Prostate gland (tissue), 2 donors: ENCODE results near the gene SCMH1. TPM values are rescaled to one million over a fixed set of nuclear protein-coding genes. Genes with fewer than 3 reads are reported as not detected.

ENCODE experiments used
- DNase-seq: peaks from one replicate; pipeline ENCODE4 v3.0.0-alpha.2; 2019; ENCODE audit warnings: low spot score
- H3K27ac ChIP-seq, 2 donors: fragments of 200-600 bp; sonication (generic); 2 replicates each; pipeline ENCODE4 v1.5.1; 2017 to 2019
- H3K27me3 ChIP-seq: fragments of 200-600 bp; sonication (generic); replicated peaks from 2 replicates; pipeline ENCODE4 v1.5.1; 2019; ENCODE audit not compliant: insufficient read depth
- H3K36me3 ChIP-seq, 2 donors: fragments of 200-600 bp; sonication (generic); 1 replicate in 1 of 2; 2 replicates in 1 of 2; pipeline versions ENCODE4 v1.5.1 to v1.8.1; 2017 to 2019
- H3K4me1 ChIP-seq: fragments of 200-600 bp; sonication (generic); replicated peaks from 2 replicates; pipeline ENCODE4 v1.5.1; 2019
- H3K4me3 ChIP-seq, 2 donors: fragments of 200-600 bp; sonication (generic); 2 replicates each; pipeline ENCODE4 v1.5.1; 2017 to 2019
- H3K9me3 ChIP-seq: fragments of 200-600 bp; sonication (generic); 2 replicates; pipeline ENCODE4 v1.5.1; 2017
- POLR2A ChIP-seq: fragments of 450-650 bp; IDR thresholded peaks from one replicate; pipeline ENCODE4 v1.6.1; 2016; ENCODE audit warnings: antibody characterized with exemption, mild to moderate bottlenecking
- POLR2AphosphoS5 ChIP-seq: sonication (generic); formaldehyde crosslinking; IDR thresholded peaks from one replicate; pipeline ENCODE4 v1.6.1; 2017; ENCODE audit warnings: antibody characterized with exemption
- WGBS: methylation state at CpG from one replicate; pipeline ENCODE4 v1.1.5; 2018; 5-methylcytosine and 5-hydroxymethylcytosine counted together
- intact Hi-C: fragments of 100-400 bp; cut with DNase I; formaldehyde crosslinking; loops from one replicate; pipeline ENCODE4 v1.14.2; 2022
- total RNA-seq, 2 donors: library from RNA; depleted of rRNA; stranded (reverse); fragments of >200 nt; gene quantifications; one replicate each; pipeline ENCODE4 v1.1.0, GENCODE V29; 2016
- TF ChIP-seq, protein P1 (sequence below), 4 experiments: fragments of 200-600 bp in 2 of 4; fragments of 450-650 bp in 2 of 4; sonication (generic) in 2 of 4; IDR thresholded peaks; 1 replicate in 3 of 4; 2 replicates in 1 of 4; pipeline ENCODE4 v1.5.1; 2016 to 2019; ENCODE audit warnings: antibody characterized with exemption in 4 of 4, mild to moderate bottlenecking in 2 of 4, moderate library complexity in 2 of 4

The SCMH1 gene
- total RNA-seq, 2 donors from 2014 or later, result 49.0 to 62.7 TPM

DNA sequence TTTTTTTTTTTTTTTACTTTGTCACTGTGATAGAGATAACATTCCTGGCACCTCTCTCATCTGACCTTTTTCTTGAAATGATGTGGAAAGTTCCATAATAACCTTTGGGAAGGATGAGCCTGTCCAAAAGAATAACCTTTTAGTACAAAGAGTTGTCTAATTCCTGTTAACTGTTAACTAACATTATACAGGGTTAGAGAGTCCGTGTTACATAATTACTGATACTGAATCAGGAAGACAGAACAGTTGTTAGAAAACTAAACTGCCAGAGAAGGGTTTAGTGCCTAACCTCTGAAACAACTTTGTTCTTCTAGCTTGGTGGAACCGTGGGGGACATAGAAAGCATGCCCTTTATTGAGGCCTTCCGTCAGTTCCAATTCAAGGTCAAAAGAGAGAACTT lies 253.8 kb downstream of the SCMH1 start:
- no peak for DNase-seq
- Histone ChIP-seq H3K9me3 (no peaks in the 10 kb centered on the region), H3K27ac (peak overlapping the region; percentile 3), H3K36me3 (peaks cover 0 to 5% of the 10 kb centered on the region in 2 donors), H3K4me1 (no peaks in the 10 kb centered on the region), H3K27me3 (no peaks in the 10 kb centered on the region), H3K4me3 (no peak overlapping the region)
- TF ChIP-seq, protein P1, sequence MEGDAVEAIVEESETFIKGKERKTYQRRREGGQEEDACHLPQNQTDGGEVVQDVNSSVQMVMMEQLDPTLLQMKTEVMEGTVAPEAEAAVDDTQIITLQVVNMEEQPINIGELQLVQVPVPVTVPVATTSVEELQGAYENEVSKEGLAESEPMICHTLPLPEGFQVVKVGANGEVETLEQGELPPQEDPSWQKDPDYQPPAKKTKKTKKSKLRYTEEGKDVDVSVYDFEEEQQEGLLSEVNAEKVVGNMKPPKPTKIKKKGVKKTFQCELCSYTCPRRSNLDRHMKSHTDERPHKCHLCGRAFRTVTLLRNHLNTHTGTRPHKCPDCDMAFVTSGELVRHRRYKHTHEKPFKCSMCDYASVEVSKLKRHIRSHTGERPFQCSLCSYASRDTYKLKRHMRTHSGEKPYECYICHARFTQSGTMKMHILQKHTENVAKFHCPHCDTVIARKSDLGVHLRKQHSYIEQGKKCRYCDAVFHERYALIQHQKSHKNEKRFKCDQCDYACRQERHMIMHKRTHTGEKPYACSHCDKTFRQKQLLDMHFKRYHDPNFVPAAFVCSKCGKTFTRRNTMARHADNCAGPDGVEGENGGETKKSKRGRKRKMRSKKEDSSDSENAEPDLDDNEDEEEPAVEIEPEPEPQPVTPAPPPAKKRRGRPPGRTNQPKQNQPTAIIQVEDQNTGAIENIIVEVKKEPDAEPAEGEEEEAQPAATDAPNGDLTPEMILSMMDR (IDR thresholded peaks at IDR 0.05), result no peak
- TF ChIP-seq POLR2A, result no peak
- WGBS, result 72% methylated on average over 3 of the region's 3 CpGs
- intact Hi-C loops, result no loop called here

DNA sequence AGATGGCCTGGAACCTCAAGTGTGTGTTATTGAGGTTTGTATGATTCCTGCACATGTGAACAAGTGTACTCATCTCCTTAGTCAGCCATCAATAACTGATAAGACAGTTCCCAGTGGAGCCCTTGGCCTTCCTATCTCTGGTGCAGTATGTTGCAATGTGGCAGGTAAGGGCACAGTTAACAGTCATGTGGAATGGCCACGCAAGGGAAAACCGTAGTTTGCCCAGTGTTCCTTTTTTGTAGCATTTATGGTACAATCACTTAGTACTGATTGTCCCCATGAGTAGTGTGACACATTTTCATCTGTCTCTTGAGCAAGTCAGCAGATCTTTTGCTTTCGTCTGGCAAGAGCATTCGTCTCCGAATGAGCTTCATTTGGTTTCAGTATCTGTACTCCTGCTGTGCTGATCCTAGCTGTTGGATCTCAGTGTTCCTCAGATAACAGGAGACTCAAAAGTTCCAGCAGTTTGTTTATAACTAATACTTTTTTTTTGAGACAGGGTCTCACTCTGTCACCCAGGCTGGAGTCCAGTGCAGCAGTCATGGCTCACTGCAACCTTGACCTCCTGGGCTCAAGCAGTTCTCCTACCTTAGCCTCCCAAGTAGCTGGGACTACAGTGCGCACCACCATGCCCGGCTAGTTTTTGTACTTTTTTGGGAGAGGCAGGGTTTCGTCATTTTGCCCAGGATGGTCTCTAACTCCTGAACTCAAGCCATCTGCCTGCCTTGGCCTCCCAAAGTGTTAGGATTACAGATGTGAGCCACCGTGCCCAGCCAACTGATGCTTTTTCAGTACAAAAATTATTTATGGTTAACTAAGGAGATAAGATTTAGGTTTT lies 254.4 kb downstream of the SCMH1 start:
- intact Hi-C loops, result no loop called here
- 62% methylated on average over 9 of the region's 9 CpGs for WGBS
- H3K27me3 ChIP-seq, result no peaks in the 10 kb centered on the region
- H3K4me1 ChIP-seq, result no peaks in the 10 kb centered on the region
- no peak overlapping the region for H3K4me3 ChIP-seq
- TF ChIP-seq, protein P1 (IDR thresholded peaks at IDR 0.05), result no peak
- TF ChIP-seq POLR2AphosphoS5, result no peak
- no peak for TF ChIP-seq POLR2A
- no peaks in the 10 kb centered on the region for H3K9me3 ChIP-seq
- no peak for DNase-seq
- H3K27ac ChIP-seq, result peak overlapping the region; percentile 15 to 16
- peaks cover 0 to 5% of the 10 kb centered on the region in 2 donors for H3K36me3 ChIP-seq

DNA sequence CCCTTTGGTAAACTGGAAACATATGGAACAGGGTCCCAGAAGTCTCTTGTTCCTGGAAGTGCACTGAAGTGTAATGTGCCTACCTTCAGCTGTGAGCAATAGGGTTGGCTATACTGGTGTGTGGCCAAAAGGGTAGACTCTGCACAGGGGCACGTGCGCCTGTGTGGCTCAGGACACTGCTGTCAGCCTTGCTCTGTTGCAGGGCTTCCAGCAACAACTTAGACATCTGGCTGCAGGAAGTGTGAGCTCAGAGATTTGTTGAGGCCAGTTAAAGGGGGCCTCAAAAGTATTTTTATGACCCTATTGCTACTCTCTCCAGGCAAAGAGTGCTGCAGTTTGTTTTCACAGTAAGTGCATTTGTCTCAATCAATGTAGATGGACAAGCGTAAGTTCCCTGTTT lies 255.2 kb downstream of the SCMH1 start:
- TF ChIP-seq POLR2A, result no peak
- TF ChIP-seq, protein P1 (IDR thresholded peaks at IDR 0.05), result no peak
- no peak for TF ChIP-seq POLR2AphosphoS5
- Histone ChIP-seq H3K9me3 (no peaks in the 10 kb centered on the region), H3K27ac (peak overlapping the region; percentile 15 to 16), H3K27me3 (no peaks in the 10 kb centered on the region), H3K4me1 (no peaks in the 10 kb centered on the region), H3K36me3 (peaks cover 0 to 5% of the 10 kb centered on the region in 2 donors), H3K4me3 (no peak overlapping the region)
- intact Hi-C loops, result no loop called here
- WGBS, result 57% methylated on average over 3 of the region's 3 CpGs
- no peak for DNase-seq

DNA sequence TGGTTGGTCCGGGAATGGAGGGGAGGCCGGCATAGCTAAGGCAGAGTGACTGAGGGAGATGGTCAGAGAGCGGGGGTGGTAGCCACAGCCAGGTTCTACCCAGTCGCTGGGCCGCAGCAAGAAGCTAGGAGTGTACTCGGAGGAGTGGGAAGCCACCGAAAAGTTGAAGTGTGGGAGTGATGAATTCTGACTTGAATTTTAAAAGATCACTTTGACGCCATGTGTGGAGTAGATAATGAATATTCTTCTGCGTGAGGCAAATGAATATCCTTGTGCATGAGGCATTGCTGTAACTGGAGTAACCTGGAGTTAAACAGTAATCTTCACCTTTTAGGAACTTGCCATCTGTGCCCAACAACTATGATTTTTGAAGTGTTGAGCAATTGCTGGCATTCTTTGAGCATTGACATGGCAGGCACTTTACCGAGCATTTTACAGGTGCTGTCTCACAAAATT lies 255.8 kb downstream of the SCMH1 start:
- intact Hi-C loops, result no loop called here
- Histone ChIP-seq H3K36me3 (peaks cover 0 to 5% of the 10 kb centered on the region in 2 donors), H3K4me1 (no peaks in the 10 kb centered on the region), H3K4me3 (no peak overlapping the region), H3K27ac (peak overlapping the region; percentile 15 to 16), H3K9me3 (no peaks in the 10 kb centered on the region), H3K27me3 (no peaks in the 10 kb centered on the region)
- no peak for TF ChIP-seq POLR2AphosphoS5
- TF ChIP-seq POLR2A, result no peak
- TF ChIP-seq, protein P1 (IDR thresholded peaks at IDR 0.05), result no peak
- 88% methylated on average over 10 of the region's 10 CpGs for WGBS
- DNase-seq, result no peak

DNA sequence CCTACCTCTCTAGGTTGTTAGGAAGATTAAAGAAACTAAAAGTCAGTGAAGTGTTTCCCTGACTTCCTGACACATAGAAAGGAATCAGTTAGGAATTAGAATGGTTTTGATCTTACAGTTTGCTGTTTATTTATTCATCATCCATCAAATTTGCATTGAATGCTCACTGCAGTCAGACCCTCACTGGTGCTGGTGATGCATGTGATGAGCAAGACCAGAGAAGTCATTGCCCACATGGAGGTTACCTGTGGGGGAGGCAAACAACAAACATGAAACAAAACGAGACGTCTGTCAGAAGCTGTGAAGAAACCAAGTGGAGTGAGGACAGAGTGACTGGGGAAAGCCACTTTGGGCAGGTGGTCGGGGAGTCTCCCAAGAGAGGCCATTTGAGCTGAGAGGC lies 256.2 kb downstream of the SCMH1 start:
- Histone ChIP-seq H3K9me3 (no peaks in the 10 kb centered on the region), H3K36me3 (peaks cover 0 to 5% of the 10 kb centered on the region in 2 donors), H3K27ac (peak overlapping the region; percentile 15 to 26), H3K4me3 (no peak overlapping the region), H3K27me3 (no peaks in the 10 kb centered on the region), H3K4me1 (no peaks in the 10 kb centered on the region)
- intact Hi-C loops, result no loop called here
- TF ChIP-seq POLR2A, result no peak
- TF ChIP-seq, protein P1 (IDR thresholded peaks at IDR 0.05), result no peak
- TF ChIP-seq POLR2AphosphoS5, result no peak
- no peak for DNase-seq
- 80% methylated on average over 3 of the region's 3 CpGs for WGBS
